HL-60 (cell line): Measurements from ENCODE around the gene PSMC3.

ENCODE experiments used
- DNase-seq, 2 experiments: peaks; one replicate each; pipeline ENCODE4 v3.0.0-alpha.2; 2010 to 2020; ENCODE audit warnings: low read depth in 1 of 2, low spot score in 1 of 2
- H3K27ac ChIP-seq: fragments of 250-450 bp; sonication (Bioruptor Pico); replicated peaks from 2 replicates; pipeline ENCODE4 v1.5.1; 2020; ENCODE audit warnings: mild to moderate bottlenecking, moderate library complexity
- H3K27me3 ChIP-seq: fragments of 250-450 bp; sonication (Bioruptor Pico); 2 replicates; pipeline ENCODE4 v1.5.1; 2021; ENCODE audit warnings: mild to moderate bottlenecking, moderate library complexity; ENCODE audit not compliant: insufficient read depth, poor library complexity, severe bottlenecking
- H3K4me3 ChIP-seq: replicated peaks from 2 replicates; pipeline ENCODE4 v1.5.1; 2011; ENCODE audit warnings: mild to moderate bottlenecking, control low read depth, low read length; ENCODE audit not compliant: insufficient read depth
- CTCF ChIP-seq: IDR thresholded peaks from one replicate; pipeline ENCODE4 v1.5.1; 2011; ENCODE audit warnings: low read length, control low read depth, inconsistent platforms; ENCODE audit not compliant: insufficient read depth
- GABPA ChIP-seq: IDR thresholded peaks from 2 replicates; pipeline ENCODE4 v1.6.1; 2012; ENCODE audit warnings: low read depth
- POLR2AphosphoS5 ChIP-seq: IDR thresholded peaks from 2 replicates; pipeline ENCODE4 v1.6.1; 2012; ENCODE audit warnings: low read depth
- REST ChIP-seq: IDR thresholded peaks from 2 replicates; pipeline ENCODE4 v1.6.1; 2012; ENCODE audit warnings: low read depth; ENCODE audit not compliant: insufficient replicate concordance
- SPI1 ChIP-seq: IDR thresholded peaks from 2 replicates; pipeline ENCODE4 v1.6.1; 2012; ENCODE audit warnings: low read depth, mild to moderate bottlenecking, borderline replicate concordance

Gene PSMC3

GRCh38 chr11:47466201-47466600, 40.0 kb upstream of the PSMC3 start:
- no peak overlapping the region for H3K4me3 ChIP-seq
- DNase-seq = no peak
- H3K27me3 ChIP-seq = no peaks in the 10 kb centered on the region
- no peak overlapping the region for H3K27ac ChIP-seq
- TF ChIP-seq GABPA (no peak), REST (no peak), CTCF (no peak)

- no peak for DNase-seq
- Histone ChIP-seq H3K4me3 (no peak overlapping the region), H3K27ac (no peak overlapping the region), H3K27me3 (no peaks in the 10 kb centered on the region)
- TF ChIP-seq CTCF = no peak
- no peak for TF ChIP-seq SPI1
- no peak for TF ChIP-seq GABPA
- no peak for TF ChIP-seq POLR2AphosphoS5
- no peak for TF ChIP-seq REST
Observed at GRCh38 chr11:47464483-47464882, 38.2 kb upstream of the PSMC3 start.

- Histone ChIP-seq H3K4me3 (no peak overlapping the region), H3K27ac (no peak overlapping the region), H3K27me3 (no peaks in the 10 kb centered on the region)
- no peak for TF ChIP-seq CTCF
- no peak for TF ChIP-seq POLR2AphosphoS5
- TF ChIP-seq GABPA = no peak
- TF ChIP-seq SPI1 = no peak
- TF ChIP-seq REST = no peak
- DNase-seq = no peak
Observed at GRCh38 chr11:47461876-47462275, 35.6 kb upstream of the PSMC3 start.
